NCI-H774 (cell line): ENCODE results near the gene NISCH.

Experiments used
- DNase-seq: peaks from one replicate; lab custom pipeline; 2025; lab: John Stamatoyannopoulos, UW

The NISCH gene

DNA sequence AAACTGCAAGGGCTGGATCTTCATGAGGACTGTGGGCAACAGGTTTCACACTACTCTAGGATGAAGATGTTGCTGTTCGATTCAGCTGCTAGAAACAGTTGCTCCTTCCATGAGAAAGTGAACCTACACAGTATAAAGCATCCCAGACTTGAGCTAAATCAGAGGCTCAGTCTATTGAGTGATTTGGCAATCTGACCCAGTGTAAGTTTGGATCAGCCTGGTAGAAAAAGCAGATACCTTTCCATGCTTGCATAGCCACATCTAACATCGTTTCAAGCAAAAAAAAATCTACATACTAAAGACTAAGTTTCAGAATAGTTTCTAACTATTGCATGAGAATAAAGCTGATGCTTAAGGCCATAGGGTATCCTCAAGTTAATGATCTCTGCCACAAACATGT is 85.6 kb downstream of the NISCH start:
- DNase-seq: no peak
